Smooth muscle cell (in vitro differentiated cells): ENCODE data around the gene SCP2. TPM values are rescaled to one million over a fixed set of nuclear protein-coding genes. Genes with fewer than 3 reads are reported as not detected.

Source experiments
- DNase-seq: peaks from one replicate; lab custom pipeline; 2025; ENCODE audit not compliant: unreplicated experiment; lab: John Stamatoyannopoulos, UW
- H2AFZ ChIP-seq: fragments of 200-600 bp; sonication (generic); 2 replicates; pipeline ENCODE4 v1.6.0; 2016; ENCODE audit warnings: antibody characterized with exemption, low read depth, mild to moderate bottlenecking
- H3F3A ChIP-seq: fragments of 200-600 bp; sonication (generic); 2 replicates; pipeline ENCODE4 v1.6.0; 2017; ENCODE audit warnings: antibody characterized with exemption, low read depth
- H3K27ac ChIP-seq: fragments of 200-600 bp; sonication (generic); 2 replicates; pipeline ENCODE4 v1.5.1; 2016; ENCODE audit warnings: low read depth, mild to moderate bottlenecking
- H3K27me3 ChIP-seq: fragments of 200-600 bp; sonication (generic); 2 replicates; pipeline ENCODE4 v1.6.1; 2016; ENCODE audit warnings: low read depth, mild to moderate bottlenecking
- H3K36me3 ChIP-seq: fragments of 200-600 bp; sonication (generic); 2 replicates; pipeline ENCODE4 v1.5.1; 2016; ENCODE audit warnings: low read depth
- H3K4me1 ChIP-seq: fragments of 200-600 bp; sonication (generic); 2 replicates; pipeline ENCODE4 v1.5.1; 2016; ENCODE audit warnings: low read depth
- H3K4me2 ChIP-seq: fragments of 200-600 bp; sonication (generic); 2 replicates; pipeline ENCODE4 v1.6.0; 2016; ENCODE audit warnings: mild to moderate bottlenecking
- H3K4me3 ChIP-seq: fragments of 200-600 bp; sonication (generic); 2 replicates; pipeline ENCODE4 v1.5.1; 2016; ENCODE audit warnings: mild to moderate bottlenecking
- H3K79me2 ChIP-seq: fragments of 200-600 bp; sonication (generic); 2 replicates; pipeline ENCODE4 v1.6.0; 2016; ENCODE audit warnings: low read depth, mild to moderate bottlenecking
- H3K9ac ChIP-seq: fragments of 200-600 bp; sonication (generic); 2 replicates; pipeline ENCODE4 v1.6.0; 2016; ENCODE audit warnings: low read depth
- H3K9me3 ChIP-seq: fragments of 200-600 bp; sonication (generic); replicated peaks from 2 replicates; pipeline ENCODE4 v1.5.1; 2016; ENCODE audit warnings: low read depth
- H4K20me1 ChIP-seq: fragments of 200-600 bp; sonication (generic); 2 replicates; pipeline ENCODE4 v1.6.0; 2016; ENCODE audit warnings: low read depth
- CTCF ChIP-seq: fragments of 200-600 bp; sonication (generic); IDR thresholded peaks from 2 replicates; pipeline ENCODE4 v1.5.1; 2017; ENCODE audit warnings: borderline replicate concordance, mild to moderate bottlenecking, antibody characterized with exemption; ENCODE audit not compliant: insufficient read depth, poor library complexity, severe bottlenecking
- WGBS: methylation state at CpG from one replicate; pipeline ENCODE4 v1.1.7; 2016; ENCODE audit warnings: low lambda C conversion rate; 5-methylcytosine and 5-hydroxymethylcytosine counted together
- polyA plus RNA-seq: library from polyadenylated mRNA; unstranded; fragments of >200 nt; fragmentation: Nextera tagmentation; extraction: Ambion mirVana; gene quantifications from 2 replicates; pipeline ENCODE4 v1.2.1, GENCODE V29; 2016
- total RNA-seq: library from RNA; depleted of rRNA; stranded (reverse); fragments of >200 nt; gene quantifications from 2 replicates; pipeline ENCODE4 v1.2.3, GENCODE V29; 2014

The SCP2 gene
- total and polyA plus RNA-seq, 2 experiments from 2014 or later = 94.8 to 120 TPM

- H3K27ac ChIP-seq = no peak overlapping the region
- no peak for TF ChIP-seq CTCF
- no peak overlapping the region for H2AFZ ChIP-seq
- no peaks in the 10 kb centered on the region for H3K79me2 ChIP-seq
- H3K9ac ChIP-seq = no peak overlapping the region
- no peaks in the 10 kb centered on the region for H3K4me1 ChIP-seq
- no peak overlapping the region for H3K4me3 ChIP-seq
- 81% methylated on average over 4 of the region's 4 CpGs for WGBS
- H3F3A ChIP-seq = no peaks in the 10 kb centered on the region
- no peaks in the 10 kb centered on the region for H3K9me3 ChIP-seq
- DNase-seq = no peak
- no peak overlapping the region for H3K4me2 ChIP-seq
- H3K27me3 ChIP-seq = no peaks in the 10 kb centered on the region
- no peaks in the 10 kb centered on the region for H4K20me1 ChIP-seq
- H3K36me3 ChIP-seq = no peaks in the 10 kb centered on the region
Measured at GRCh38 chr1:53079251-53079650, 152.2 kb downstream of the SCP2 start.

- Histone ChIP-seq H3K9ac (no peak overlapping the region), H3K27ac (no peak overlapping the region), H3K4me3 (no peak overlapping the region), H3K4me2 (no peak overlapping the region), H4K20me1 (no peaks in the 10 kb centered on the region), H3K79me2 (no peaks in the 10 kb centered on the region), H3F3A (no peaks in the 10 kb centered on the region), H3K9me3 (no peaks in the 10 kb centered on the region), H2AFZ (no peak overlapping the region), H3K4me1 (no peaks in the 10 kb centered on the region), H3K36me3 (no peaks in the 10 kb centered on the region), H3K27me3 (no peaks in the 10 kb centered on the region)
- WGBS = 73% methylated on average over 3 of the region's 3 CpGs
- DNase-seq = no peak
- no peak for TF ChIP-seq CTCF
Measured at GRCh38 chr1:53080041-53080440, 153.0 kb downstream of the SCP2 start.

GRCh38 chr1:53080769-53081168, 153.7 kb downstream of the SCP2 start:
- TF ChIP-seq CTCF = no peak
- Histone ChIP-seq H2AFZ (no peak overlapping the region), H3K27me3 (no peaks in the 10 kb centered on the region), H4K20me1 (no peaks in the 10 kb centered on the region), H3K27ac (no peak overlapping the region), H3K79me2 (no peaks in the 10 kb centered on the region), H3K4me2 (no peak overlapping the region), H3F3A (no peaks in the 10 kb centered on the region), H3K9ac (no peak overlapping the region), H3K9me3 (no peaks in the 10 kb centered on the region), H3K4me1 (no peaks in the 10 kb centered on the region), H3K36me3 (no peaks in the 10 kb centered on the region), H3K4me3 (no peak overlapping the region)
- DNase-seq = no peak
- WGBS = 95% methylated on average over 15 of the region's 15 CpGs

GRCh38 chr1:53081384-53082066, 154.4 kb downstream of the SCP2 start:
- Histone ChIP-seq H3K4me2 (no peak overlapping the region), H3K27ac (no peak overlapping the region), H3K36me3 (no peaks in the 10 kb centered on the region), H3K4me1 (no peaks in the 10 kb centered on the region), H3K9me3 (no peaks in the 10 kb centered on the region), H3K4me3 (no peak overlapping the region), H4K20me1 (no peaks in the 10 kb centered on the region), H3K79me2 (no peaks in the 10 kb centered on the region), H3F3A (no peaks in the 10 kb centered on the region), H2AFZ (no peak overlapping the region), H3K27me3 (no peaks in the 10 kb centered on the region), H3K9ac (no peak overlapping the region)
- no peak for TF ChIP-seq CTCF
- WGBS = 86% methylated on average over 14 of the region's 14 CpGs
- DNase-seq = no peak
